ENCODE results near the gene DPH3. TPM values are rescaled to one million over a fixed set of nuclear protein-coding genes. Genes with fewer than 3 reads are reported as not detected.

DPH3 gene
- total and polyA plus RNA-seq, 8 donors = 4.7 to 21.2 (median 17.4) TPM

DNA sequence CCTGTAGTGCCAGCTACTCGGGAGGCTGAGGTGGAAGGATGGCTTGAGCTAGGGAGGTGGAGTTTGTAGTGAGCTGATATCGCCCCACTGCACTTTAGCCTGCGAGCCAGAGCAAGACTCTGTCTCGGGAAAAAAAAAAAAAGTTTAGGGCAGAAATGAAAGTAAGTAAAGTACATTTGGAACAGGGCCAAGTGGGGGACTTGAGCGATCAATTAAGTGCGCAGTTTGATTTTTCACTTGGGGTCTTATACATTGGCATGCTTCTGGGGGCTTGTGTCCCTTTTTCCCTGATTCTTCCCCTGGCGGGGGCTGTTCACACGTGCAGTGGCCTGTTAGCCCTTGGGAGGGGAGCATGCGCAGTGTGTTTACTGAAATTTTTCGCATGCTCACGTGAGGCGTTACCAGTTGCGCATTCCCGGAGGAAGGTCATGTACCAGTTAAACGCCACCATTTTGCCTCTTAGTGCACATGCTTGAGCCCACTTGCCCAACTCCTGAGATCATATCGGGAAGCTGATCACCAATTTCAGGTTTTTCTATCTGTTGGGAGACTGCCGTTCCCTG is 48.3 kb downstream of the DPH3 start:
- H3K9me3 ChIP-seq = no peaks in the 10 kb centered on the region
- H3K36me3 ChIP-seq = peaks cover 0 to 31% (median 5%) of the 10 kb centered on the region in 4 donors
- DNase-seq = no peak
- TF ChIP-seq, protein P1, sequence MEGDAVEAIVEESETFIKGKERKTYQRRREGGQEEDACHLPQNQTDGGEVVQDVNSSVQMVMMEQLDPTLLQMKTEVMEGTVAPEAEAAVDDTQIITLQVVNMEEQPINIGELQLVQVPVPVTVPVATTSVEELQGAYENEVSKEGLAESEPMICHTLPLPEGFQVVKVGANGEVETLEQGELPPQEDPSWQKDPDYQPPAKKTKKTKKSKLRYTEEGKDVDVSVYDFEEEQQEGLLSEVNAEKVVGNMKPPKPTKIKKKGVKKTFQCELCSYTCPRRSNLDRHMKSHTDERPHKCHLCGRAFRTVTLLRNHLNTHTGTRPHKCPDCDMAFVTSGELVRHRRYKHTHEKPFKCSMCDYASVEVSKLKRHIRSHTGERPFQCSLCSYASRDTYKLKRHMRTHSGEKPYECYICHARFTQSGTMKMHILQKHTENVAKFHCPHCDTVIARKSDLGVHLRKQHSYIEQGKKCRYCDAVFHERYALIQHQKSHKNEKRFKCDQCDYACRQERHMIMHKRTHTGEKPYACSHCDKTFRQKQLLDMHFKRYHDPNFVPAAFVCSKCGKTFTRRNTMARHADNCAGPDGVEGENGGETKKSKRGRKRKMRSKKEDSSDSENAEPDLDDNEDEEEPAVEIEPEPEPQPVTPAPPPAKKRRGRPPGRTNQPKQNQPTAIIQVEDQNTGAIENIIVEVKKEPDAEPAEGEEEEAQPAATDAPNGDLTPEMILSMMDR (IDR thresholded peaks at IDR 0.05) = no peak
- no peak for TF ChIP-seq POLR2AphosphoS5 (IDR thresholded peaks at IDR 0.05)
- TF ChIP-seq EP300 (IDR thresholded peaks at IDR 0.05) = no peak
- TF ChIP-seq POLR2A (IDR thresholded peaks at IDR 0.05) = no peak
- no peaks in the 10 kb centered on the region for H3K27me3 ChIP-seq
- H3K27ac ChIP-seq = no peak overlapping the region
- no peak overlapping the region for H3K4me3 ChIP-seq
- intact Hi-C loops (cut with DNase I; ENCODE audit: low total_unique reads) = no loop called here
- WGBS, 5 donors = 86 to 91% (median 90%) methylated on average over 17 of the region's 17 CpGs
- no peaks in the 10 kb centered on the region for H3K4me1 ChIP-seq

DNA sequence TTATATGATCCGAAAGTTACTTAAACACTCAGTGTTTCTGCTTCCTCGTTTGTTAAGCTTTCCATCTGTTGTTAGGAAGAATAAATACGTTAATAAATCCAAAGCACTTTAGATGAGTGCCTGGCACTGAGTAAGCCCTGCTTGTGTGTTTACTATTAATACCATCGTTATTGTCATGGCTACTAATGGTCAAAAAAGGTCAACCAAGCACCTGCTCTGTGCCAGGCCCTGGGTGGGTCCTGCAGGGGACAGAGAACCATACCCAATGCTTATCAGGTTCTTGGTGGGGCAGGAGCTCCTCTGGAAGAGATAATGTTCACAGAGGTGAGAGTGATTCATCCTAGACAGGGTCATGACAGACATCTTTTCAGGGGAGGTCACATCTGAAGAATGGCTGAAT is 50.4 kb downstream of the DPH3 start:
- H3K9me3 ChIP-seq = no peaks in the 10 kb centered on the region
- intact Hi-C loops (cut with DNase I; ENCODE audit: low total_unique reads) = no loop called here
- 53 to 70% (median 63%) methylated on average over 4 of the region's 4 CpGs for WGBS, 5 donors

DNA sequence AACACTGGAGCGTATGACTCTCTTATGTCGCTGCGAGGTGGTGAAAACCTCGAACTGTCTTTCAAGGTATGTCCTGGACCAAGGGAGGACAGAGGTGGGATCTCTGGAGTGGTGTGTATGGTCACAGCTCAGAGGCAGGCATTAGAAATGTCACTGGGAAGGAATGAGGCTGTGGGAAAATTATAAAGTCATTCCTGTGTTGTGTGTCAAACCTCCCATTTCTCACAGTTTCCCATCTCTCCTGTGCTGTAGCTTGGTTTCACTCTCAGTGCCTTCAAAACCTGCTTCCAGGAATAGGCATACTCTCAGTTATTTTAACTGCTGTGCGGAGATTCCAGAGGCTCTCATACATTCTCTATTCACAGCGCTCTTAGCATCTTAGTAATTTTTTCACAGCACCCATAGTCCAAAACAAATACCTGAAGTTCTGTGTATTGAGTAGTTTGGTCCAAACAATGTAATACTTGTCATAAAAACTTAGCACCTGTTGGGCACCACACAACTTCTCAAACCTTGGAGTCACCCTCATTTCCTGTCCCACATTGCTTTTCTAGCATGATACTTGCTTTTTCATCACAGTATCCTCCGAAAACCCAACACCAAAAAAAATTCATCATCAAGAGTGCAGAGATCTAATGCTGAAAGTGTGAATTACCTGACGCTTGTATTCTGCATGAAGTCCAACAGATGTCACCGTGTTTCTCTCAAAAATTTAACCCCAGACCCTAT is 53.4 kb downstream of the DPH3 start:
- 82 to 87% (median 85%) methylated on average over 9 of the region's 9 CpGs for WGBS, 5 donors
- Histone ChIP-seq H3K4me3 (no peak overlapping the region), H3K9me3 (no peaks in the 10 kb centered on the region), H3K4me1 (no peaks in the 10 kb centered on the region), H3K27ac (no peak overlapping the region), H3K27me3 (no peaks in the 10 kb centered on the region), H3K36me3 (peaks cover 0 to 32% (median 2%) of the 10 kb centered on the region in 4 donors)
- TF ChIP-seq POLR2AphosphoS5 (IDR thresholded peaks at IDR 0.05) (no peak), EP300 (IDR thresholded peaks at IDR 0.05) (no peak), POLR2A (IDR thresholded peaks at IDR 0.05) (no peak)
- TF ChIP-seq, protein P1 (IDR thresholded peaks at IDR 0.05) = no peak
- DNase-seq = no peak
- intact Hi-C loops (cut with DNase I; ENCODE audit: low total_unique reads) = no loop called here

More for the DNA sequence above, 50.4 kb downstream of the DPH3 start:
- Histone ChIP-seq H3K4me1 (no peaks in the 10 kb centered on the region), H3K27ac (no peak overlapping the region), H3K27me3 (no peaks in the 10 kb centered on the region), H3K4me3 (no peak overlapping the region), H3K36me3 (peaks cover 0 to 33% (median 2%) of the 10 kb centered on the region in 4 donors)
- no peak for DNase-seq
- no peak for TF ChIP-seq POLR2AphosphoS5 (IDR thresholded peaks at IDR 0.05)
- TF ChIP-seq POLR2A (IDR thresholded peaks at IDR 0.05) = no peak

Other genes starting within 250 kb of the DPH3 start
- 100 to 1,000 TPM in 1 of 5 donors, 10 to 100 TPM in 4; 16.5 to 133 (median 58.3) TPM for gene GALNT15, start 90.3 kb downstream of the DPH3 start, total RNA-seq
- 1 to 10 TPM; 4.2 to 5.7 (median 4.6) TPM for gene GALNT15, start 90.3 kb downstream of the DPH3 start, polyA plus RNA-seq
- 10 to 100 TPM in 2 of 5 donors, 1 to 10 TPM in 3; 6.7 to 51.3 (median 7.8) TPM for gene OXNAD1, start 269 bp upstream of the DPH3 start, total RNA-seq
- 10 to 100 TPM in 1 of 3 donors, 1 to 10 TPM in 2; 5.5 to 10.7 (median 7.4) TPM for gene OXNAD1, start 269 bp upstream of the DPH3 start, polyA plus RNA-seq
- gene RFTN1, start 248.8 kb upstream of the DPH3 start, total RNA-seq = 100 to 1,000 TPM in 1 of 5 donors, 10 to 100 TPM in 3, 1 to 10 TPM in 1; 4.6 to 103 (median 35.1) TPM
- 10 to 100 TPM in 2 of 3 donors, 1 to 10 TPM in 1; 7.1 to 18.6 (median 17.7) TPM for gene RFTN1, start 248.8 kb upstream of the DPH3 start, polyA plus RNA-seq

All from stomach (tissue), 9 donors.